ENCODE data around the gene VSTM4.

Gene VSTM4

DNA sequence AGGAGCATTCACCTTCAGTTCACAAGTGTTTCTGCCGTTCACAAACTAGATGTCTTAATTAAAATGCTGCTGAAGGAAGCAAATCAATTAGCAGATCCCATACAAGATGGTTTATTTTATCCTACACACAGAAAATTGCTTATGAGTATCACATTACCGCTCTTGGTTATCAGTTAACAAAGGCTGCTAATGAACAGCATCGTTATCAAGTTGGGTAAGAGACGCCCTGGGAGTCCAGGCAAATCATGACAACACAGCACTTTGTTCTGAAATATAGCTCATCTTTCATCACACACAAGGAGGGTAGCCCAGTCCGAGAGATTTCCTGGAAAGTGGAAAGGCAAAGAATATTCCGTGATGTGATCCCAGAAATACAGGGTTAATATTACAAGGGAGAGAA, 39.3 kb upstream of the VSTM4 start:
- no peaks in the 10 kb centered on the region for H3K4me1 Mint-ChIP-seq
- no peak overlapping the region for H3K4me3 Mint-ChIP-seq
- no peak overlapping the region for H3K27ac Mint-ChIP-seq
- DNase-seq = no peak
- TF ChIP-seq, protein P1, sequence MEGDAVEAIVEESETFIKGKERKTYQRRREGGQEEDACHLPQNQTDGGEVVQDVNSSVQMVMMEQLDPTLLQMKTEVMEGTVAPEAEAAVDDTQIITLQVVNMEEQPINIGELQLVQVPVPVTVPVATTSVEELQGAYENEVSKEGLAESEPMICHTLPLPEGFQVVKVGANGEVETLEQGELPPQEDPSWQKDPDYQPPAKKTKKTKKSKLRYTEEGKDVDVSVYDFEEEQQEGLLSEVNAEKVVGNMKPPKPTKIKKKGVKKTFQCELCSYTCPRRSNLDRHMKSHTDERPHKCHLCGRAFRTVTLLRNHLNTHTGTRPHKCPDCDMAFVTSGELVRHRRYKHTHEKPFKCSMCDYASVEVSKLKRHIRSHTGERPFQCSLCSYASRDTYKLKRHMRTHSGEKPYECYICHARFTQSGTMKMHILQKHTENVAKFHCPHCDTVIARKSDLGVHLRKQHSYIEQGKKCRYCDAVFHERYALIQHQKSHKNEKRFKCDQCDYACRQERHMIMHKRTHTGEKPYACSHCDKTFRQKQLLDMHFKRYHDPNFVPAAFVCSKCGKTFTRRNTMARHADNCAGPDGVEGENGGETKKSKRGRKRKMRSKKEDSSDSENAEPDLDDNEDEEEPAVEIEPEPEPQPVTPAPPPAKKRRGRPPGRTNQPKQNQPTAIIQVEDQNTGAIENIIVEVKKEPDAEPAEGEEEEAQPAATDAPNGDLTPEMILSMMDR (IDR thresholded peaks at IDR 0.05) = no peak
- peaks cover 18% of the 10 kb centered on the region for H3K27me3 Mint-ChIP-seq (ENCODE audit: low read depth, poor library complexity)
- H3K9me3 Mint-ChIP-seq = no peaks in the 10 kb centered on the region
- no peaks in the 10 kb centered on the region for H3K36me3 Mint-ChIP-seq (ENCODE audit: low read depth)

DNA sequence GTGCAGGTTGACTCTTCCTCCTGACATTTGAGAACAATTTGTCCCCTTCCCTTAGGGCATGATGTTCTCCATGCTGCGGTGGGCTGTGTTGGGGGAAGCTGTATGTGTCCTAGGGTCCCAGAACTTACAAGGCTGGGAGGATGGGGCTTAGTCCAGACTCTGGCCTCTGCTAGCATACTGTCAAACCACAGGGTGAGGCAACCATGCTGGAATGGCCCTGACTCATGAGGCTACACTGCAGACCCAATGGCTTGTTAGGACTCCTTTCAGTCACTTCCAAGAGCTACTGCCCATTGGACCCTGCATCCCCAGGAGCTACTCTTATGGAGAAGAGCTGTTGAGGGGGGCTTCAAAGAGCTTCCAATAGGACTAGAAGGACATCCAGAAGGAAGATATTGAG, 38.6 kb upstream of the VSTM4 start:
- no peak overlapping the region for H3K4me3 Mint-ChIP-seq
- TF ChIP-seq, protein P1 (IDR thresholded peaks at IDR 0.05) = no peak

DNA sequence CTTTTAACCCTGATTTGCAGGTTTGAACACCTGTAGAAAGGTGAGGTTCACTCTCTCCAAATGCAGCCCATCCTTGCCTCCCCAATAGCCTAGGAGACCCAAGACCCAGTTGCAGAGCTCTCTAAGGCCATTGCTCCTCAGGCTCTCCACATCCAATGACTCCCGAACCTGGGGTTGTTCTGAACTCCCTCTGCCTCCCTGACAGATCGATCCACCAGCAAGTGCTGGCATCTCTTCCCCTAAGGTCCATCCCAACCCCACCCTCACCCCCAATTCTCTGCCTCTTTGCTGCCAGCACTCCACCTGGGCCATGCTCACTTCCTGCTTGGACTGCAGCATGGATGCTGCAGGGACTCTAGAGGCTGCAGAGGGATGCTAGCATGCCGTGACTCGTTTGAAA, 37.8 kb upstream of the VSTM4 start:
- TF ChIP-seq, protein P1 (IDR thresholded peaks at IDR 0.05) = no peak
- Mint-ChIP-seq H3K27me3 (ENCODE audit: low read depth, poor library complexity) (peaks cover 10% of the 10 kb centered on the region), H3K9me3 (peaks cover 5% of the 10 kb centered on the region)

More for the DNA sequence above, 38.6 kb upstream of the VSTM4 start:
- no peaks in the 10 kb centered on the region for H3K4me1 Mint-ChIP-seq
- H3K27me3 Mint-ChIP-seq (ENCODE audit: low read depth, poor library complexity) = peaks cover 15% of the 10 kb centered on the region
- H3K36me3 Mint-ChIP-seq (ENCODE audit: low read depth) = no peaks in the 10 kb centered on the region
- no peak for DNase-seq
- H3K27ac Mint-ChIP-seq = no peak overlapping the region
- H3K9me3 Mint-ChIP-seq = no peaks in the 10 kb centered on the region

DNA sequence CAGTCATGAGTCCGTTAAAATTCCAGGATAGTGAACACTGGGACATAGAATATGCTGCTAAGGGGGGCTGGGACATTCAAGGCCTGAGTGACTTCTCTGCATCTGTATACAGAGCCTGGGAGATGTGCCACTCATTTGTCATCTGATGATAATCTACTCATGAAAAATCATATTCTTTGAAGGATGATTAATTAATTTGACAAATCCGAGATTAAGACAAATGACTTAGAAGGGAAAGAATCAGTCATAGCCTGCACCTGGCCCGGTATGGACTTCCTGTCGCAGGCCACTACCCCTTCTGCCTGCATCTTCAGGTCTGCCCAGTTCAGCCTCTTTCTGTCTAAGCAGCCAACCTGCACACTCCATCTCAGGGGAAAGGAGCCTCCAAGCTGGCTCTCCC, 37.3 kb upstream of the VSTM4 start:
- TF ChIP-seq, protein P1 (IDR thresholded peaks at IDR 0.05) = no peak
- Mint-ChIP-seq H3K27me3 (ENCODE audit: low read depth, poor library complexity) (peaks cover 6% of the 10 kb centered on the region), H3K36me3 (ENCODE audit: low read depth) (peaks cover 6% of the 10 kb centered on the region), H3K27ac (no peak overlapping the region), H3K4me3 (no peak overlapping the region), H3K4me1 (no peaks in the 10 kb centered on the region), H3K9me3 (peaks cover 10% of the 10 kb centered on the region)
- DNase-seq = no peak

More for the DNA sequence above, 37.8 kb upstream of the VSTM4 start:
- no peak for DNase-seq
- H3K27ac Mint-ChIP-seq = no peak overlapping the region
- H3K36me3 Mint-ChIP-seq (ENCODE audit: low read depth) = peaks cover 5% of the 10 kb centered on the region
- no peaks in the 10 kb centered on the region for H3K4me1 Mint-ChIP-seq
- no peak overlapping the region for H3K4me3 Mint-ChIP-seq

DNA sequence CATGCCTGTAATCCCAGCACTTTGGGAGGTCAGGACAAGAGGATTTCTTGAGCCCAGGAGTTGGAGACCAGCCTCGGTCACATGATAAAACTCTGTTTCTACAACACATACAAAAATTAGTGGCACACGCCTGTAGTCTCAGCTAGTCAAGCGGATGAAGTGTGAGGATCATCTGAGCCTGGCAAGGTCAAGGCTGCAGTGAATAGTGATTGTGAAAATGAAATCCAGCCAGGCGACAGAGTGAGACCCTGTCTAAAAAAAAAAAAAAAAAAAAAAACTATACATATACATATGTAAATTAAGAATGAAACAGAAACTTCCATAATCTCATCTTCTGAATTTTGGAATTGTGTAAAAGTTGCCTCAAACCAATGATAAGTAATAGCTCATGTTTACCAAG, 36.7 kb upstream of the VSTM4 start:
- peaks cover 6% of the 10 kb centered on the region for H3K36me3 Mint-ChIP-seq (ENCODE audit: low read depth)
- TF ChIP-seq, protein P1 (IDR thresholded peaks at IDR 0.05) = no peak
- H3K4me1 Mint-ChIP-seq = no peaks in the 10 kb centered on the region
- H3K27me3 Mint-ChIP-seq (ENCODE audit: low read depth, poor library complexity) = peaks cover 6% of the 10 kb centered on the region
- no peak overlapping the region for H3K27ac Mint-ChIP-seq
- no peak overlapping the region for H3K4me3 Mint-ChIP-seq
- no peak for DNase-seq
- H3K9me3 Mint-ChIP-seq = peaks cover 16% of the 10 kb centered on the region

DNA sequence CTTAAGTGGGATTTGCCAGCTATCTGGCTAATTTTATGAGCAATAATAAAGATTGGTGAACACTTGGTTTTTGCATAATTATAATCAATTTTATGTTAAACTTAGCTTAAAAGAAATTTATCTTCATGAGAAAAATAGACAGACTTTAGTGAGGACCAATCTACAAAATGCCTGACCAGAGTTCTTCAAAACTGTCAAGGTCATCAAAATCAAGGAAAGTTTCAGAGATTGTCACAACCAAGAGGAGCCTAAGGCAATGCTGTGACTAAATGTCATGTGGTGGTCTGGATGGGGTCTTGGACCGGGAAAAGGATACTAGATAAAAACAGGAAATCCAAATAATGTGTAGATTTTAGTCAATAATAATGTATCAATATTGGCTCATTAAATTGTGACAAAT, 36.2 kb upstream of the VSTM4 start:
- H3K9me3 Mint-ChIP-seq = peaks cover 18% of the 10 kb centered on the region

More for the DNA sequence above, 36.2 kb upstream of the VSTM4 start:
- TF ChIP-seq, protein P1 (IDR thresholded peaks at IDR 0.05) = no peak
- DNase-seq = no peak
- Mint-ChIP-seq H3K27me3 (ENCODE audit: low read depth, poor library complexity) (peaks cover 6% of the 10 kb centered on the region), H3K4me1 (no peaks in the 10 kb centered on the region), H3K27ac (no peak overlapping the region), H3K4me3 (no peak overlapping the region), H3K36me3 (ENCODE audit: low read depth) (peaks cover 6% of the 10 kb centered on the region)

Measured in nephron progenitor cell (in vitro differentiated cells).